AG09319 (cell line): ENCODE data around the gene PDE3A.

ENCODE experiments used
- DNase-seq: peaks from one replicate; pipeline ENCODE4 v3.0.0-alpha.2; 2010; ENCODE audit warnings: low read depth; ENCODE audit errors: extremely low read depth
- CTCF ChIP-seq: IDR thresholded peaks from 2 replicates; pipeline ENCODE4 v1.5.1; 2011; ENCODE audit warnings: low read depth, mild to moderate bottlenecking, inconsistent platforms, low read length, moderate library complexity

Gene PDE3A

GRCh38 chr12:20367583-20368113 lies 689 bp upstream of the PDE3A start:
- DNase-seq: no peak
- no peak for TF ChIP-seq CTCF

GRCh38 chr12:20368651-20369304 lies 441 bp downstream of the PDE3A start:
- DNase-seq: no peak
- TF ChIP-seq CTCF: no peak

GRCh38 chr12:20369305-20370013 lies 1.1 kb downstream of the PDE3A start:
- no peak for DNase-seq
- TF ChIP-seq CTCF: peak; percentile 7; the same call in 1 of the 2 replicates

GRCh38 chr12:20370014-20370386 lies 1.7 kb downstream of the PDE3A start:
- TF ChIP-seq CTCF: no peak

GRCh38 chr12:20370866-20371519 lies 2.7 kb downstream of the PDE3A start:
- no peak for TF ChIP-seq CTCF
- no peak for DNase-seq

More at GRCh38 chr12:20370014-20370386, 1.7 kb downstream of the PDE3A start:
- no peak for DNase-seq

GRCh38 chr12:20372326-20373096 lies 4.2 kb downstream of the PDE3A start:
- DNase-seq: no peak
- no peak for TF ChIP-seq CTCF
